ENCODE results near the gene TMEM245.
"Not testable (repeated sequence)": the region's sequence is repeated elsewhere in the genome, so short reads cannot be mapped to it uniquely, and the experiment has no call there.

TMEM245 gene

GRCh38 chr9:109060191-109060590, 59.6 kb downstream of the TMEM245 start:
- no peak for DNase-seq (ENCODE audit: low spot score in 2 of 2)
- H3K4me3 ChIP-seq = no peak overlapping the region
- in situ Hi-C loops (cut with MboI; ENCODE audit: low sequenced_read_pairs) = no loop called here
- no peaks in the 10 kb centered on the region for H3K27me3 ChIP-seq (ENCODE audit: low read depth)
- peaks cover 84% of the 10 kb centered on the region for H3K36me3 ChIP-seq (replicated peaks)
- no peaks in the 10 kb centered on the region for H3K4me1 ChIP-seq
- no peaks in the 10 kb centered on the region for H3K9me3 ChIP-seq

DNA sequence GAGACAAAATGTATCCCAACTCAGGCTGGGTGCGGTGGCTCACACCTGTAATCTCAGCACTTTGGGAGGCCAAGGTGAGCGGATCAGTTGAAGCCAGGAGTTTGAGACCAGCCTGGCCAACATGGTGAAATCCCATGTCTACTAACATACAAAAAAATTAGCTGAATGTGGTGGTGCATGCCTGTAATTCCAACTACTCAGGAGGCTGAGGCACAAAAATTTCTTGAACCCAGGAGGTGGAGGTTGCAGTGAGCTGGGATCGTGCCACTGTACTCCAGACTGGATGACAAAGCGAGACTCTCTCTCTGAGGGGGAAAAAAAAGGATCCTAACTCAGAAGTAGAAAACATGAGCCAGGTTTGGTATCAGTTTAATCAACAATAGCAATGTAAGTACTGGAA, 66.6 kb downstream of the TMEM245 start:
- H3K9me3 ChIP-seq; H3K4me1 ChIP-seq; H3K4me3 ChIP-seq; DNase-seq (ENCODE audit: low spot score in 2 of 2); H3K27me3 ChIP-seq (ENCODE audit: low read depth); in situ Hi-C loops (cut with MboI; ENCODE audit: low sequenced_read_pairs): not testable (repeated sequence)
- peaks cover 74% of the 10 kb centered on the region for H3K36me3 ChIP-seq (replicated peaks)

GRCh38 chr9:109052416-109052815, 67.3 kb downstream of the TMEM245 start:
- H3K27me3 ChIP-seq (ENCODE audit: low read depth) = no peaks in the 10 kb centered on the region
- peaks cover 79% of the 10 kb centered on the region for H3K36me3 ChIP-seq (replicated peaks)
- in situ Hi-C loops (cut with MboI; ENCODE audit: low sequenced_read_pairs) = no loop called here
- no peaks in the 10 kb centered on the region for H3K4me1 ChIP-seq
- DNase-seq (ENCODE audit: low spot score in 2 of 2) = no peak
- H3K9me3 ChIP-seq = no peaks in the 10 kb centered on the region
- no peak overlapping the region for H3K4me3 ChIP-seq

GRCh38 chr9:109051733-109052132, 68.0 kb downstream of the TMEM245 start:
- no peaks in the 10 kb centered on the region for H3K9me3 ChIP-seq
- in situ Hi-C loops (cut with MboI; ENCODE audit: low sequenced_read_pairs) = no loop called here
- H3K4me3 ChIP-seq = no peak overlapping the region
- DNase-seq (ENCODE audit: low spot score in 2 of 2) = no peak
- peaks cover 79% of the 10 kb centered on the region for H3K36me3 ChIP-seq (replicated peaks)
- H3K27me3 ChIP-seq (ENCODE audit: low read depth) = no peaks in the 10 kb centered on the region
- H3K4me1 ChIP-seq = no peaks in the 10 kb centered on the region

GRCh38 chr9:109050444-109050843, 69.3 kb downstream of the TMEM245 start:
- H3K9me3 ChIP-seq = no peaks in the 10 kb centered on the region
- in situ Hi-C loops (cut with MboI; ENCODE audit: low sequenced_read_pairs) = no loop called here

DNA sequence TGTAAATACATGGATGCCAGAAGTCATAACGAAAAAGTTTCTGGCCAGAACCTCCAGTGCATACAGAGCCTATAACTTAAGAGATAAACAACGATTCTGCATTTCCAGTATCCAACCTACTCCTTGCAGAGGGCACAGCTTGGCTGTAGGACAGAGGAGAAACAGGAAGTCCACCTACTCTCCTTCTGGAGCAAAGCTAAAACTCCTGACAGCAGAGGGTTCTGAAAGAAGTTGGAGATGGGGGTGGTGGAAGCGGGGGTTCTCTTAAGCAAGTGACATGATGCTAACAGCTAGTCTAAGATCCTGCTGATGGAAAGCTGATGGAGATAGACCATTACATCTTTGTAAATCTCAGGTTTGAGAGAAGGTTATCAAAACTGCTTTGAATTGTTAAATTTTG, 70.9 kb downstream of the TMEM245 start:
- Histone ChIP-seq H3K36me3 (replicated peaks) (peaks cover 83% of the 10 kb centered on the region), H3K27me3 (ENCODE audit: low read depth) (no peaks in the 10 kb centered on the region), H3K9me3 (no peaks in the 10 kb centered on the region), H3K4me3 (no peak overlapping the region), H3K4me1 (no peaks in the 10 kb centered on the region)
- in situ Hi-C loops (cut with MboI; ENCODE audit: low sequenced_read_pairs) = no loop called here
- no peak for DNase-seq (ENCODE audit: low spot score in 2 of 2)

More at GRCh38 chr9:109050444-109050843, 69.3 kb downstream of the TMEM245 start:
- Histone ChIP-seq H3K36me3 (replicated peaks) (peaks cover 83% of the 10 kb centered on the region), H3K27me3 (ENCODE audit: low read depth) (no peaks in the 10 kb centered on the region), H3K4me1 (no peaks in the 10 kb centered on the region), H3K4me3 (no peak overlapping the region)
- DNase-seq (ENCODE audit: low spot score in 2 of 2) = no peak

- no peaks in the 10 kb centered on the region for H3K9me3 ChIP-seq
- H3K4me1 ChIP-seq = no peaks in the 10 kb centered on the region
- H3K36me3 ChIP-seq (replicated peaks) = peaks cover 82% of the 10 kb centered on the region
- no peak for DNase-seq (ENCODE audit: low spot score in 2 of 2)
- H3K4me3 ChIP-seq = no peak overlapping the region
- in situ Hi-C loops (cut with MboI; ENCODE audit: low sequenced_read_pairs) = no loop called here
- H3K27me3 ChIP-seq (ENCODE audit: low read depth) = no peaks in the 10 kb centered on the region
Measured at GRCh38 chr9:109047259-109047658, 72.5 kb downstream of the TMEM245 start.

- DNase-seq (ENCODE audit: low spot score in 2 of 2) = no peak
- Histone ChIP-seq H3K4me1 (no peaks in the 10 kb centered on the region), H3K4me3 (no peak overlapping the region), H3K36me3 (replicated peaks) (peaks cover 80% of the 10 kb centered on the region), H3K9me3 (no peaks in the 10 kb centered on the region), H3K27me3 (ENCODE audit: low read depth) (no peaks in the 10 kb centered on the region)
- in situ Hi-C loops (cut with MboI; ENCODE audit: low sequenced_read_pairs) = no loop called here
Measured at GRCh38 chr9:109046346-109046745, 73.4 kb downstream of the TMEM245 start.

DNA sequence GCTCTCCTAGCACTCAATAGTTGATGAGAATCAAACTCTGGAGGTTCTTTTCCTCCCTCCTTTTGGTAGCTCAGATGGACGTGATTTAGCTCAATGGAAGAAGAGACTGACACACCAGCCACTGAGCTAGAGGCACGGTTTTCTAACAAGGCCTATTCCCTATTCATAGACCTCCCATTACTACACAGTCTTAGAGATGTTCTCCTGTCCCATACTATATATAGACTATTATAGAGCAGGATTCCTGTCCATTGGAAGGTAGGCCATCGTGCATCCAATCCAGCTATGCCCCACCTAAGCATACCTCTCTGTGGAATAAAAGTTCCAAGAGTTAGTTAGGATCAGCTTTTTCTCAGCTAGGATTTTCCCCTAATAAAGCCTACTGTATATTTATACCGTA, 76.2 kb downstream of the TMEM245 start:
- Histone ChIP-seq H3K9me3 (no peaks in the 10 kb centered on the region), H3K4me3 (no peak overlapping the region), H3K36me3 (replicated peaks) (peaks cover 55% of the 10 kb centered on the region), H3K27me3 (ENCODE audit: low read depth) (no peaks in the 10 kb centered on the region), H3K4me1 (no peaks in the 10 kb centered on the region)
- in situ Hi-C loops (cut with MboI; ENCODE audit: low sequenced_read_pairs) = no loop called here
- DNase-seq (ENCODE audit: low spot score in 2 of 2) = no peak

DNA sequence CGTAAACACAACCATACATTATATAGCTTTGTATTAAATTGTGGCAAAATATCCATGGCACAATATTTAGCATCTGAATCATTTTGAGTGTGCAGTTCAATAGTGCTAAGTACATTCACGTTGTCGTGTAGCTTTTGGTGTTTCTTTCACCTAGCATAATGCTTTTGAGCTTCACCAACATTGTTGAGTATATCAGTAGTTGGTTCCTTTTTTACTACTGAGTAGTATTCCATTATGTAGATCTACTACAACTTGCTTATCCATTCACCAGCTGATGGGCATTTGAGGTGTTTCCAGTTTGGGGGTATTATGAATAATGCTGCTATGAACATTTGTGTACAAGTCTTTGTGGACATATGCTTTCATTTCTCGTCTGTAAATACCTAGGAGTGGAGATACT, 79.2 kb downstream of the TMEM245 start:
- in situ Hi-C loops (cut with MboI; ENCODE audit: low sequenced_read_pairs) = no loop called here
- H3K36me3 ChIP-seq (replicated peaks) = peaks cover 52% of the 10 kb centered on the region
- no peak overlapping the region for H3K4me3 ChIP-seq
- DNase-seq (ENCODE audit: low spot score in 2 of 2) = no peak
- H3K9me3 ChIP-seq = no peaks in the 10 kb centered on the region
- no peaks in the 10 kb centered on the region for H3K27me3 ChIP-seq (ENCODE audit: low read depth)
- no peaks in the 10 kb centered on the region for H3K4me1 ChIP-seq

DNA sequence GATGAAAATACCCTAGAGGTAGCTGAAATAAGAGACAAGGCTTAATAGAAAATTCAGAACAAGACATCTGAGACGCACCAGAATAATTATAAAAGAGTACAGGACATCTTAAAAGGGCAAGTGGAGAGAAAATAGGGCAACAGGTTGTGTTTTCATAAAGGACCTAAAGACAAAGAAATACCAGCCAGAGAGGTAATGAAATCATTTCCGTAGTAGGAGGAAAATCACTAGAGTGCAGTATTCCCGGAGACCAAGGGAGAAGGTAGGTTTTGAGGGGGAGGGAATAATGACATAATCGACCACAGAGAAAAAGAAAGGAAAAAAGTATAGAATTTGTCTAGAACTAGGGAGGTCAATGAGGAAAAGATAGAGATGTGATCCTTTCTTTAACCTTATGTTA, 80.2 kb downstream of the TMEM245 start:
- in situ Hi-C loops (cut with MboI; ENCODE audit: low sequenced_read_pairs) = no loop called here
- no peak for DNase-seq (ENCODE audit: low spot score in 2 of 2)
- H3K4me3 ChIP-seq = no peak overlapping the region
- H3K27me3 ChIP-seq (ENCODE audit: low read depth) = no peaks in the 10 kb centered on the region
- H3K9me3 ChIP-seq = no peaks in the 10 kb centered on the region
- no peaks in the 10 kb centered on the region for H3K4me1 ChIP-seq
- H3K36me3 ChIP-seq (replicated peaks) = peaks cover 52% of the 10 kb centered on the region

- no peak overlapping the region for H3K4me3 ChIP-seq
- H3K9me3 ChIP-seq = no peaks in the 10 kb centered on the region
- peaks cover 53% of the 10 kb centered on the region for H3K36me3 ChIP-seq (replicated peaks)
- in situ Hi-C loops (cut with MboI; ENCODE audit: low sequenced_read_pairs) = no loop called here
- no peaks in the 10 kb centered on the region for H3K4me1 ChIP-seq
- H3K27me3 ChIP-seq (ENCODE audit: low read depth) = no peaks in the 10 kb centered on the region
- DNase-seq (ENCODE audit: low spot score in 2 of 2) = no peak
Measured at GRCh38 chr9:109037946-109038715, 81.6 kb downstream of the TMEM245 start.

- in situ Hi-C loops (cut with MboI; ENCODE audit: low sequenced_read_pairs) = no loop called here
- DNase-seq (ENCODE audit: low spot score in 2 of 2) = no peak
- Histone ChIP-seq H3K27me3 (ENCODE audit: low read depth) (no peaks in the 10 kb centered on the region), H3K4me3 (no peak overlapping the region), H3K36me3 (replicated peaks) (peaks cover 56% of the 10 kb centered on the region), H3K4me1 (no peaks in the 10 kb centered on the region), H3K9me3 (no peaks in the 10 kb centered on the region)
Measured at GRCh38 chr9:109036744-109037680, 82.7 kb downstream of the TMEM245 start.
